GM19193 (cell line): Measurements from ENCODE around the gene FOXP4.

Source experiments
- POLR2A ChIP-seq: IDR thresholded peaks from 4 replicates; pipeline ENCODE4 v1.6.1; 2011; ENCODE audit not compliant: insufficient read depth, insufficient read length; ENCODE audit errors: extremely low read depth

FOXP4 gene

DNA sequence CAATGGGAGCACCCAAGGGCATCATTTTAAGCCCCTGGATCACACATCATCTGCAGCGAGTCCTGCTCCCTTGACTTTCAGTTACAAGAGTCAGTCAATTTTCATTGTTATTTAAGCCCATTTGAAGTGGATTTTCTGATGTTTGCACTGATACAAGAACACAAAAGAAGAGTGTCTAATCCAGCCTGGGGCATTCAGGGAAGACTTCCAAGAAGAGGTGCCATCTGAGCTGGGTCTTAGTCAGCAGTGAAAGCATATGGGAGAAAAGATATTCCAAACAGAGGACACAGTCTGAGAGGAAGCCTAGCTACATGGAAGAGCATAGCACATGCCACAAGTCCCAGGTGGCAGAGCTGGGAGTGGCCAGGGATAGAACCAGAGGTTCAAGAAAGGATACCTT lies 10.4 kb upstream of the FOXP4 start:
- no peak for TF ChIP-seq POLR2A

DNA sequence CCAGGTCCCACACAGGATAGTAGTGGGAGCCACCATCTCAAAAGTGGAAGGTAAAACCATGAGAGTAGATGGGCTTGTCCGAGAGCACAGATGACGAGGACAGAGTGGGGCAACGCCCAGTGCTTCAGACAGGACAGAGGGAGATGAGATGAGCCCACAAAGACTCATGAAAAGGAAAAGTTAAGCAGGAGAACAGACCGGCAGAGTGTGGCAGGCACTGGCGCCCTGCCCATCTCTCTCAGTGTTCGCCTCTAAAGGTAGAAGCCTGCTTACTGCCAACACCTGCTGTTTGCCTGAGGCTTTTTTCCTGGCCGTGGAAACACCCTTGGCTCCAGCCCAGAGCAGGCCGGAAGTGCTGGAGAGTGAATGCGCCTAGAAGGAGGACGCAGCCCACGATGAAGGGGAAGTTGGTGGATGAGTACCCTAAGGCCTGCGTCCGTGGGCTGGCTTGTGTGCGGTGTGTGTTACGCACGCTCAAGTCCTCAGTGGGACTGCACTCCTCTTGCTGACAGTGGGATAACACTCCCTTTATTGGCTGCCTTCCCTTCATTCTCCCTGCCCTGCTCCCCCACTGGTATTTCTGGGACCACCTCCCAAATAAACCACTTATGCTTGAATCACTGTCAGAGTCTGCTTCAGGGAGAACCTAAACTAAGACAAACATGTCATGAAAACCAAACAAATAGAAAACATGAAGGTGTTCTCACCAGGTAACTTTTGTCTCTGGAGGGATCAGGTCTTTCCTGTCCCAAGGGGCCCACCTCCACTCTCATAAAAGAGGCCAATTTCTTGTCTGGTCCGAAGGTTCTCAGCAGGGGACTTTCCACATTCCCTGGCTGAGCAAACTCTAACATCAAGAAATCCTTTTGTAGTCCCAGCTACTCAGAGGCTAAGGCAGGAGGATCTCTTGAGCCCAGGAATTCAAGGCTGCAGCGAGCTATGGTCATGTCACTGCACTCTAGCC lies 9.1 kb upstream of the FOXP4 start:
- no peak for TF ChIP-seq POLR2A

DNA sequence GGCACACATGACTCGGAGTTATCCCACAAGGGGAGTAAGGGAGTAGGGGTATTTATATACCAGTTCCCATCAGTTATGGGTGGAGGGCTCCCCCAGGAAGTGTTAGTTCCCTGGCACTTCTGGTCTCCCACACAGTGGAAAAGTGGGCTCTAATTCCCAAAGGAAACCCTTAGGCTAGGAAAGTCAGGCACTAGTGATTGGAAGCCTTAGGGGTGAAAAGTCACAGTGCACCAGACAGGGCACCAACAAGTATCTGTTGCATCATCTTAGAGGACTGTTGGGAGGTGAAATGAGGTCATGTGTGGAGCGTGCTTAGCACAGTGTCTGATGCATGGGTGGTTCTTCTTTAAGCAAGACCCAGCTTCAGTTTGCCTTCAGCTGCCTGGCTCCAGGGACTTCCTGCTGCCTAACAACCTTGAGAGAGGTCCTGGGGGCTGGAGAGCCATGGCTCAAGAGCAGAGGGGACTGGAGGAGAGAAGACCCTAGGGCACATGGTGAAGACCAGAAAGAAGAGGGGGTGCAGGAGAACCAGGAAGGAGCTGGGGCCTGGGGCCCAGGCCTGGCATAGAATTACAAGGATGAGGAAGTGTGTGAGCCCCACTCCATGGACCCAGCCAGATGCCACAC lies 7.5 kb upstream of the FOXP4 start:
- no peak for TF ChIP-seq POLR2A

DNA sequence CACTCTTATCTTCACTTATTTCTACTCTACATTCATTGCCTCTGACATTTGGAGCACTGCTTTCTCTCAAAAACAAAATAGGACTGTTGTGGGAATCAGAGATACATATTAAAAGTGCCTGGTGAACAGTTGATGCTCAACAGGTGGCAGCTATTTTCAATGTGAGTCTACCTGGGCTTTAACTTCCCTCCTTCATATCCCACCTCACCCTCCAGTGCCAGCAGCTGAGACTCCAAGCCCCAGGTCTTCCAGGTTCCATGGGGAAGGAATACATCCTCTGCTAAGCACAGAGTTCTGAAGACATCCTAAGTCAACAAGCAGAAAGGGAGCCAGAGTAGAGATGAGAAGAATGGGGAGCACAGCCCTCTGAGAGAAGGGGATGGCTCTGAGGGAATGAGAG lies 7.0 kb upstream of the FOXP4 start:
- TF ChIP-seq POLR2A: no peak

DNA sequence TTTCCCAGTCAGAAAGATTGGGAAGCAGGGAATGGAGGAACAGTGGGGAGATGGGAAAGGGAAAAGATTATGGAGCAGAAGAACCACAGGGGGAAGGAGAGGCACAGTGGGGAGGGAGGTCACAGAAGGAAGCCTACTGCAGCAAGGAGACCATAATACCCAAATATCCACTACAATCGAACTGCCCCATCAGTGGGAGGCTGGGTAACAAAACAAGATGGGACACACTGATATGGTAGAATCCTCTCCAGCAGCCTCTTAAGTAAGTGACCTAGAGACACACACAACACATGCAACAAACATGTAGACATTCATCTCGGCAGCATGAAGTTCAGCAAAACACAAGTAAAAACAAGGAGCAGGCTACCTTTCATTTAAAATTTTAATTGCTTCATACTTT lies 4.8 kb upstream of the FOXP4 start:
- TF ChIP-seq POLR2A: no peak

DNA sequence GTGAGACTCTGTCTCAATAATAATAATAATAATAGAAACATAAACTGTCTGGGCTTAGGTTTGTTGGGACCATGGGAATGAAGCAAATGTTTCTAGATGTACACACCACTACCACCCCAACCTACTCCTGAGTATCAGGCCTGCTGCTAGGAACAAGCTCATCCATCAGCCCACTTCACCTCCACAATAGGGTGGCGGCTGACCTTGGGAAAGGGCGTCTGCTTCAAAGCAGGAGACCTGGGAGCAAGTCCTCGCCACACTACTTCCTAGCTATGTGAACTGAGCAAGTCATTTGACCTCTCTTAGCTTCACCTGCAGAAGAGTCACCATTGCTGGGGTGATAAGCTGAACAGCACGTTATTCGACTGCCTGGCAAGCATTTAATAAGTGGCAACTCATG lies 3.1 kb upstream of the FOXP4 start:
- TF ChIP-seq POLR2A: no peak

DNA sequence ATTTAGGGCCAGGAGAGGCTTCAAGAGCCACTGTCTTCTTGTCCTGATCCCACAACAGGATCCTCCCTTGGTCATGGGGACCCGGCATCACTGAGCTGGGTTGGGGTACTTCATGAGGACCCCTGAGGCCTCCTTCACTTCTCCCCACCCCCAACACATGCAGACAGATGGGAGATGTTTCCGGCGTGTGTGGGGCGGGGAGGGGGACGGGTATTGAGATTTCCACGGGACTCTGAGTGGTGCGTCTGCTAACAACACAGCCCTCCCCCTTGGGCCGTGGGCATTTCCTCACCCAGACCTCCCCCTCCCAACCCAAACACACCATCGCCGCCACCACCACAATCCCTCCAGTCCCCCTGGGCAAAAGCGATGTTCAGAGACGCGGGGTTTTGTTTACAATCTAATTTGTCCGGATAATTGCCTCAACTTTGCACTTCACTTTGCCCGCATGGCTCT lies 906 bp upstream of the FOXP4 start:
- TF ChIP-seq POLR2A: no peak

DNA sequence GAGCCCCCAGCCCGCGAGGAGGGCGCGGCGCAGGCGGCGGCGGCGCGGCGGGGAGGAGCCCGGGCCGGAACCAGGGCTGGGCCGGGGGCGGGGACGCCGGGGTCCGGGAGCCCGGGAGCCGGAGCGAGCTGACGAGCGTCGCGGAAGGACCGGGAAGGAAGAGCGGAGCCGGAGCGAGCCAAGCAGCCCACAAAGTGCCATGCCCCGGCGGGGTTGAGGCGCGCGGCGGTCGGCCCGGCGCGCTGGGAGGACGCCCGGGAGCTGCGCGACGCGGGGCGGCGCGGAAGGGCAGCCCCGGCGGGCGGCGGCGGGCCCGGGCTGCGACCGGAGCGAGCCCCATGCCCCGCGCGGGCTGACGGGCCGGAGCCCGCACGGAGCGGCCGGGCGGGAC lies 289 bp downstream of the FOXP4 start:
- no peak for TF ChIP-seq POLR2A

DNA sequence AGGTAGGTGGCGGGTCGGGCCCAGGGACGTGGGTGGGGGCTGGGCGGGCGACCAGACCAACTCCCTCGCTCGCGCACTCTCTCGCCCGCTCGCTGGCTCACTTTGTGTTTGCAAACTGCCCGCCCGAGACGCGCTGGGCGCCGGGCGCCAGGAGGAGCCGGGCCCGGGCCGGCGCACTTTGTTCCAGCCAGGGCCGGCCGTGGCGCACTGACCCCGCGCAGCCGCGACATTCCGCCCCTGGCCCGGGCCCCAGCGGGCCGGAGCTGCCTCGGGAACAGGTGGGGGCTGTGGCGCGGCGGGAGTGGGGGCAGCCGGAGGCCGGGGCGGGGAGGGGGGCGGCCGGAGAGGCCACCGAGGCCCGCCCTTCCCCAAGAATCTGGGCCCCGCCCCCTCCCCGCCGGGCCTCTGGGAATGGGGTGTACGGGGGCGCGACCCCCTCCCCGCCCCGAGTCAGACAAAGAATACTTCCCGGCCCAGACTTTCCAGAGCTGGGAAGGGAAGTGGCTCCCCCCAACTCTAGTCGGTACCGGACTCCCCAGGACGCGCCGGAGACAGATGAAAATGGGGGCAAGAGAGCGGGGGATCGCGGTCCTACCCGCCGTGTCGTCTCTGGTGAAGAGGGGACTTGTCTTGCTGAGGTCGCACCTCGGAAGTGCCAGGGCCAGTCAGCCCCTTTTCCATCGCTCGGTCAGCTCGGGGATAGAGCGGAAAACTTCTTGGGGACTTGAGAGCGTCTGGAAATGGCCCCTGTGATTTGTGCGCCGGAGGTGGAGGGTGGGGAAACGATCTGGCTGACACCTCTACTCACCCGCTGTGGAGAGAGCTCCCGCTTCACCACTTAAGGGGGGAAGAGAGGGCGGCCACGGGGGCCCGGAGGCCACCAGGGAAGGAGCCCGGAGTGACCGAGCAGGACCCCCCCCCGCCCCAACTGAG lies 951 bp downstream of the FOXP4 start:
- TF ChIP-seq POLR2A: no peak

DNA sequence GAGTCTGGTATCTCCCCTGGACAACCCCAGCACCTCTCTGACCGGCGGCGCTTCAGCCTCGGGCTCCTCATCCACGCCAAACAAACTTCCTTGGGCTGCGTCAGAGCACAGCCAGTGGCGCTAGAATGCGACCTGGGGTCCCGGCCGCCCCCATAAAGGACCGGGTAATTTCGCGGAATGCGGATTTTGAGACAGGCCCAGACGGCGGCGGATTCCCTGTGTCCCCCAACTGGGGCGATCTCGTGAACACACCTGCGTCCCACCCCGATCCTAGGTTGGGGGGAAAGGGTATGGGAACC lies 1.6 kb downstream of the FOXP4 start:
- TF ChIP-seq POLR2A: no peak

DNA sequence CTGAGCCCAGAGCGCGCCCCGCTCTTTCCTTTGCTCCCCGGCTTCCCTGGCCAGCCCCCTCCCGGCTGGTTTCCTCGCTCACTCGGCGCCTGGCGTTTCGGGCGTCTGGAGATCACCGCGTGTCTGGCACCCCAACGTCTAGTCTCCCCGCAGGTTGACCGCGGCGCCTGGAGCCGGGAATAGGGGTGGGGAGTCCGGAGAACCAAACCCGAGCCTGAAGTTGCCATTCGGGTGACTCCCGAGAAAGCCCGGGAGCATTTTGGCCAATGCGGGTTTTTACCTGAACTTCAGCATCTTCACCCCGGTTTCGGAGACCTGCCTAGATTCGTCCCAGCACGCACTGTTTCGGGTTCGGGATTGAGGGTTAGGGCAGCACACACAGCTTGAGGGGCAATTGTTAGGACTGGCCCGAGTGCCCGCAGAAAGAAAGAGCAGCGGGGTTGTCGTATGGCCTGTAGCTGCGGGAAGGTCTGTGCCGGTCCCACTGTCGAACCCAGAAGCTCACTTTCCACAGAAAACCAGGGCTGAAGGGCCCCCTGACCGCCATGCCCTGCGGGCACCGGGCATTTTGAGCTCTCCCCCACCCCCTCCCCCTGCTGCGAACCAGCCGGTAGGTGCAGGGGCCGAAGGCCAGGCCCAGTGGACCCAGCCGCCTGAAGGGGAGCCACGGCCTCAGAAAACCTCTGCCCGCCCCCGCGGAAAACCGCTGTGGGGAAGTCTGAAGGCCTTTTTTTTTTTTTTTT lies 2.1 kb downstream of the FOXP4 start:
- no peak for TF ChIP-seq POLR2A

DNA sequence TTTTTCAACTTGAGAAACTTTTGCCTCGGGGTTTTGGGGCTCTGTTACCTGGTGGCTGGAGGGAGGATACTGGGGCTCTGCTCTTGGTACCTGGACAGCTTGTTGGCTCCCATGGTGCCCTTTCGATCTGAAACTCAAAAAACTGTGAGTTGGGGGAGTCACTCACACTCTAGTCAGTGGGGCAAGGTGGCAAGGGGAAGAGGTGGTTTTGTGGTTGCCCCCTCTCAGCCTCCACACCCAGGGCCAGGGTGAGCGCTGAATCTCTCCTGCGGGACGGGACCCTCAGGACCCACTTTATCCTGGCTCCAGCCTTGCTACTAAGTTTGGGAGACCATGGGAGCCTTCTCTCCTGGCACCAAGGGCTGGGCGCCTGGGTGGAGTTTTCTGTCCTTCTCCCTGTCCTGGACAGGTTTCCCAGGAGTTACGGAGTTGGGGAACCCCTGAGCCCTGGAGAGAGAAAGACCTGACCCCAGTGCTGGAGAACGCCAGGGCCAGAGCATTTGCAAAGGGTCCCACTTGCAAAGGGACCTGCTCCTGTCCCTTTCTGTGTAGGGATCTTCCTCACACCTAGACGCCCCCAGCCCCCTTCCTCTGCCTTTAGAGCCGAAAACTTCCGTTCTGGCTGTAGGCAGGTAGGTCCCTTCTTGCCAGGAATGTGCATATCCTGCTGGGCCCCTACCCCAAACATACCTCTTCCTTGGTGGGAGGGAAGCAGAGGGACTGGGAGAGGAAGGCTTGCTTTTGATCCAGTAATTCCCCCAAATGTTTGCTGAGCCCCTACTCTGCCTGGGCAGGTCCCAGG lies 2.9 kb downstream of the FOXP4 start:
- TF ChIP-seq POLR2A: no peak

DNA sequence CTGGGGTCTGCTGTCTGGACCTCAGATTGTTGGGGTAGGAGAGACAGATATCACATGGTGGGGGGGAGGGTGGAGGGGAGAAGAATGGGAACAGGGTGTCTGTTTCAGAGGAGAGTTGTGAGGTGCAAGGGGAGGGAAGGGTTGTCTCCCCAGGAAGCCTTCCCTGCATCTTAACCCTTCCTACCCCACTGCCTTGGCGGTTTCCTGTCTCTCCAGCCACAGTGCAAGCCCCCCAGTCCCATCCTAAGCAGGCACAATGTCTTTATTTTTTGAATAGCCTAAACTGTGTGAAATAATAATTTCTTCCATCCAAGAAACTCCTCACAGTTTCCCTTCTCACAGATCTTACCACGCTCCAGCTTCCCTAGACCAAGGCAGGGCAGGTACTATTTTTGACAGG lies 3.5 kb downstream of the FOXP4 start:
- TF ChIP-seq POLR2A: no peak
